Measurements from ENCODE around the gene TXNIP. TPM values are rescaled to one million over a fixed set of nuclear protein-coding genes. Genes with fewer than 3 reads are reported as not detected.

TXNIP gene
- total RNA-seq, 1 donor from 2014 or later, result 213 TPM

GRCh38 chr1:146036241-146036964 is 40.0 kb upstream of the TXNIP start:
- H3K27me3 Mint-ChIP-seq (ENCODE audit: insufficient read depth, low read depth), result peaks cover 51% of the 10 kb centered on the region
- TF ChIP-seq EZH2phosphoT487 (IDR thresholded peaks at IDR 0.05) (no peak), EZH2 (IDR thresholded peaks at IDR 0.05) (no peak)
- TF ChIP-seq, protein P1, sequence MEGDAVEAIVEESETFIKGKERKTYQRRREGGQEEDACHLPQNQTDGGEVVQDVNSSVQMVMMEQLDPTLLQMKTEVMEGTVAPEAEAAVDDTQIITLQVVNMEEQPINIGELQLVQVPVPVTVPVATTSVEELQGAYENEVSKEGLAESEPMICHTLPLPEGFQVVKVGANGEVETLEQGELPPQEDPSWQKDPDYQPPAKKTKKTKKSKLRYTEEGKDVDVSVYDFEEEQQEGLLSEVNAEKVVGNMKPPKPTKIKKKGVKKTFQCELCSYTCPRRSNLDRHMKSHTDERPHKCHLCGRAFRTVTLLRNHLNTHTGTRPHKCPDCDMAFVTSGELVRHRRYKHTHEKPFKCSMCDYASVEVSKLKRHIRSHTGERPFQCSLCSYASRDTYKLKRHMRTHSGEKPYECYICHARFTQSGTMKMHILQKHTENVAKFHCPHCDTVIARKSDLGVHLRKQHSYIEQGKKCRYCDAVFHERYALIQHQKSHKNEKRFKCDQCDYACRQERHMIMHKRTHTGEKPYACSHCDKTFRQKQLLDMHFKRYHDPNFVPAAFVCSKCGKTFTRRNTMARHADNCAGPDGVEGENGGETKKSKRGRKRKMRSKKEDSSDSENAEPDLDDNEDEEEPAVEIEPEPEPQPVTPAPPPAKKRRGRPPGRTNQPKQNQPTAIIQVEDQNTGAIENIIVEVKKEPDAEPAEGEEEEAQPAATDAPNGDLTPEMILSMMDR (IDR thresholded peaks at IDR 0.05), result no peak

DNA sequence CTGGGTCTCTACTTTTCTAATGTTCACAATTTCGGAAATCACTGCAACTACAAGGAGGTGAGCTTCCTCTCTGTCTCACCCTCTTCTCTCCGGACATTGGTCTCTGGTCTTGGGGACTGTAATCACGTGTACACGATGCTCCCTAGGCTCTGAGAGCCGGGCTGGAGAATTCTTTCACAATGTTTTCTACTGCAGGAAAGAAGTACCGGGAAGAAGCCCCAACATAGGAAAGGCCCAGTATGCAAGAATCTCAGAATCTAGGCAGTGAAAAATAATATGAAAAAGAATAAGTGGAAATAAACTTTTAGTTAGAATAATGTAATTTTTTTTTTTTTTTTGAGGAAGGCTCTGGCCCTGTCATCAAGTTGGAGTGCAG is 38.7 kb upstream of the TXNIP start:
- no peak for TF ChIP-seq EZH2 (IDR thresholded peaks at IDR 0.05)
- TF ChIP-seq, protein P1 (IDR thresholded peaks at IDR 0.05), result no peak
- TF ChIP-seq EZH2phosphoT487 (IDR thresholded peaks at IDR 0.05), result no peak
- Mint-ChIP-seq H3K4me1 (peaks cover 31% of the 10 kb centered on the region), H3K27ac (peak overlapping the region; percentile 92), H3K9me3 (peaks cover 32% of the 10 kb centered on the region), H3K4me3 (peak overlapping the region; percentile 98), H3K36me3 (peaks cover 12% of the 10 kb centered on the region), H3K27me3 (ENCODE audit: insufficient read depth, low read depth) (peaks cover 50% of the 10 kb centered on the region)
- Histone ChIP-seq H4K20me1 (ENCODE audit: low read depth) (no peaks in the 10 kb centered on the region), H3K4me3 (peak overlapping the region; percentile 84), H3F3A (ENCODE audit: low read depth) (peaks cover 45% of the 10 kb centered on the region), H3K79me2 (ENCODE audit: low read depth) (no peaks in the 10 kb centered on the region), H3K27ac (no peak overlapping the region), H2AFZ (replicated peaks) (peak overlapping the region; percentile 75), H3K9me3 (ENCODE audit: low read depth) (no peaks in the 10 kb centered on the region), H3K4me1 (no peaks in the 10 kb centered on the region), H3K36me3 (no peaks in the 10 kb centered on the region), H3K9ac (no peak overlapping the region), H3K27me3 (no peaks in the 10 kb centered on the region), H3K4me2 (peak overlapping the region; percentile 65)
- DNase-seq (ENCODE audit: low spot score), result peak; percentile 43

More at GRCh38 chr1:146036241-146036964, 40.0 kb upstream of the TXNIP start:
- Histone ChIP-seq H3K4me2 (peak overlapping the region; percentile 78), H3K9ac (no peak overlapping the region), H3K27ac (no peak overlapping the region), H3F3A (ENCODE audit: low read depth) (peaks cover 46% of the 10 kb centered on the region), H3K4me3 (peak overlapping the region; percentile 84), H3K9me3 (ENCODE audit: low read depth) (no peaks in the 10 kb centered on the region), H2AFZ (replicated peaks) (no peak overlapping the region), H3K27me3 (no peaks in the 10 kb centered on the region), H4K20me1 (ENCODE audit: low read depth) (no peaks in the 10 kb centered on the region), H3K79me2 (ENCODE audit: low read depth) (no peaks in the 10 kb centered on the region), H3K4me1 (no peaks in the 10 kb centered on the region), H3K36me3 (no peaks in the 10 kb centered on the region)
- peak overlapping the region; percentile 98 for H3K27ac Mint-ChIP-seq
- peak overlapping the region; percentile 98 for H3K4me3 Mint-ChIP-seq
- H3K36me3 Mint-ChIP-seq, result peaks cover 12% of the 10 kb centered on the region
- DNase-seq (ENCODE audit: low spot score), result no peak
- H3K4me1 Mint-ChIP-seq, result peaks cover 31% of the 10 kb centered on the region
- H3K9me3 Mint-ChIP-seq, result peaks cover 27% of the 10 kb centered on the region

- peak; percentile 48 for DNase-seq (ENCODE audit: low spot score)
- no peak overlapping the region for H3K4me3 ChIP-seq
- H3K9ac ChIP-seq, result no peak overlapping the region
- no peaks in the 10 kb centered on the region for H3K36me3 ChIP-seq
- no peaks in the 10 kb centered on the region for H4K20me1 ChIP-seq (ENCODE audit: low read depth)
- no peak overlapping the region for H3K4me2 ChIP-seq
- Mint-ChIP-seq H3K9me3 (peaks cover 22% of the 10 kb centered on the region), H3K27ac (no peak overlapping the region), H3K27me3 (ENCODE audit: insufficient read depth, low read depth) (peaks cover 33% of the 10 kb centered on the region), H3K4me3 (no peak overlapping the region), H3K36me3 (peaks cover 6% of the 10 kb centered on the region), H3K4me1 (peaks cover 23% of the 10 kb centered on the region)
- TF ChIP-seq, protein P1 (IDR thresholded peaks at IDR 0.05), result peak; percentile 53
- no peak for TF ChIP-seq EZH2phosphoT487 (IDR thresholded peaks at IDR 0.05)
- no peaks in the 10 kb centered on the region for H3K9me3 ChIP-seq (ENCODE audit: low read depth)
- no peaks in the 10 kb centered on the region for H3K27me3 ChIP-seq
- peak overlapping the region; percentile 21 for H2AFZ ChIP-seq (replicated peaks)
- no peaks in the 10 kb centered on the region for H3K79me2 ChIP-seq (ENCODE audit: low read depth)
- peaks cover 29% of the 10 kb centered on the region for H3F3A ChIP-seq (ENCODE audit: low read depth)
- no peaks in the 10 kb centered on the region for H3K4me1 ChIP-seq
- H3K27ac ChIP-seq, result no peak overlapping the region
Observed at GRCh38 chr1:146032631-146033219, 36.3 kb upstream of the TXNIP start.

All from neural progenitor cell (in vitro differentiated cells).